NT2/D1 (cell line): ENCODE measurements around the gene AK8.

Source experiments
- YY1 ChIP-seq: IDR thresholded peaks from 2 replicates; pipeline ENCODE4 v1.6.1; 2011; ENCODE audit not compliant: insufficient read length, insufficient read depth
- ZNF274 ChIP-seq: IDR thresholded peaks from 2 replicates; pipeline ENCODE4 v1.6.1; 2011; ENCODE audit warnings: mild to moderate bottlenecking, low read depth, low read length

- no peak for TF ChIP-seq ZNF274
- no peak for TF ChIP-seq YY1
These were observed 18.2 kb upstream of the AK8 start for GRCh38 chr9:132896264-132896663.
